AG04450 (cell line): ENCODE data around the gene ARMC6. TPM values are rescaled to one million over a fixed set of nuclear protein-coding genes. Genes with fewer than 3 reads are reported as not detected.

Source experiments
- CTCF ChIA-PET: fragments of 300-600, 350-600 bp; formaldehyde crosslinking; extraction: SDS; loops from one replicate; lab custom pipeline; 2022; ENCODE audit warnings: antibody characterized with exemption, inconsistent platforms; lab: Charles Lee
- POLR2A ChIA-PET: fragments of 350-600 bp; formaldehyde crosslinking; extraction: SDS; loops from one replicate; lab custom pipeline; 2021; ENCODE audit warnings: antibody characterized with exemption, inconsistent platforms; lab: Yijun Ruan, JAX
- DNase-seq: peaks from one replicate; pipeline ENCODE4 v3.0.0-alpha.2; 2011; ENCODE audit warnings: low read depth, low spot score
- H3K27ac ChIP-seq: one replicate; pipeline ENCODE4 v1.5.1; 2012; ENCODE audit warnings: low read depth, low read length, control low read depth
- H3K27me3 ChIP-seq: one replicate; pipeline ENCODE4 v1.6.0; 2012; ENCODE audit warnings: low read length; ENCODE audit not compliant: control insufficient read depth, insufficient read depth
- H3K4me3 ChIP-seq: 2 replicates; pipeline ENCODE4 v1.5.1; 2011; ENCODE audit warnings: mild to moderate bottlenecking, low read depth, low read length, control low read depth
- H3K9me3 ChIP-seq: 2 replicates; pipeline ENCODE4 v1.5.1; 2012; ENCODE audit warnings: low read length; ENCODE audit not compliant: control insufficient read depth, insufficient read depth
- CTCF ChIP-seq: IDR thresholded peaks from 2 replicates; pipeline ENCODE4 v1.5.1; 2011; ENCODE audit warnings: low read depth, low read length, control low read depth, inconsistent platforms
- polyA plus RNA-seq: library from polyadenylated mRNA; depleted of rRNA; stranded (reverse); fragments of >200 nt; gene quantifications from 2 replicates; pipeline ENCODE4 v1.2.3, GENCODE V29; 2011

The ARMC6 gene
- polyA plus RNA-seq, 1 experiment: 18.9 TPM

- no peak for DNase-seq
Measured at GRCh38 chr19:19064098-19064722, 30.8 kb downstream of the ARMC6 start.

GRCh38 chr19:19064811-19065745 is 31.7 kb downstream of the ARMC6 start:
- Histone ChIP-seq H3K27me3 (no peaks in the 10 kb centered on the region), H3K27ac (no peak overlapping the region), H3K9me3 (no peaks in the 10 kb centered on the region; the same call in 1 of the 2 replicates), H3K4me3 (peak overlapping the region; percentile 84)
- no peak for TF ChIP-seq CTCF
- no peak for DNase-seq
- ChIA-PET CTCF (no interaction called here), POLR2A (no interaction called here)

More at GRCh38 chr19:19064098-19064722, 30.8 kb downstream of the ARMC6 start:
- POLR2A ChIA-PET: interaction anchor here (1.0 kb wide), 2 partner anchors 8 to 10 kb away, joined by 3 read pairs; no protein-coding TSS in a partner anchor
- CTCF ChIA-PET: interaction anchor here (1.0 kb wide), 1 partner anchor 24 kb away, joined by 3 read pairs; no protein-coding TSS in a partner anchor
- no peaks in the 10 kb centered on the region; the same call in 1 of the 2 replicates for H3K9me3 ChIP-seq
- H3K27ac ChIP-seq: no peak overlapping the region
- H3K27me3 ChIP-seq: no peaks in the 10 kb centered on the region
- TF ChIP-seq CTCF: peak; percentile 44
- peak overlapping the region; percentile 84 for H3K4me3 ChIP-seq

- no peaks in the 10 kb centered on the region; the same call in 1 of the 2 replicates for H3K9me3 ChIP-seq
- POLR2A ChIA-PET: interaction anchor here (0.6 kb wide), 1 partner anchor 49 kb away, joined by 3 read pairs; no protein-coding TSS in a partner anchor
- DNase-seq: no peak
- no peak for TF ChIP-seq CTCF
- no peak overlapping the region for H3K4me3 ChIP-seq
- H3K27me3 ChIP-seq: no peaks in the 10 kb centered on the region
- CTCF ChIA-PET: interaction anchor here (0.6 to 1.4 kb wide), 2 partner anchors 15 to 27 kb away, joined by 3 to 5 read pairs; no protein-coding TSS in a partner anchor
- no peak overlapping the region for H3K27ac ChIP-seq
Measured at GRCh38 chr19:19067276-19068072, 34.1 kb downstream of the ARMC6 start.

- no peak for DNase-seq
- POLR2A ChIA-PET: interaction anchor here (0.7 kb wide), 1 partner anchor 84 kb away, joined by 3 read pairs; no protein-coding TSS in a partner anchor
- CTCF ChIA-PET: no interaction called here
- Histone ChIP-seq H3K4me3 (no peak overlapping the region), H3K27ac (no peak overlapping the region), H3K9me3 (no peaks in the 10 kb centered on the region; the same call in 1 of the 2 replicates), H3K27me3 (no peaks in the 10 kb centered on the region)
- no peak for TF ChIP-seq CTCF
Measured at GRCh38 chr19:19068659-19069654, 35.6 kb downstream of the ARMC6 start.
